Ascending aorta (tissue), 2 donors: ENCODE results near the gene TADA2A. TPM values are rescaled to one million over a fixed set of nuclear protein-coding genes. Genes with fewer than 3 reads are reported as not detected.
"Not testable (repeated sequence)": the region's sequence is repeated elsewhere in the genome, so short reads cannot be mapped to it uniquely, and the experiment has no call there.

ENCODE experiments used
- DNase-seq, 2 donors: peaks; one replicate each; pipeline ENCODE4 v3.0.0-alpha.2; 2019; ENCODE audit warnings: low spot score in 2 of 2
- H3K27ac ChIP-seq, 2 donors: fragments of 200-600 bp; sonication (generic); one replicate each; pipeline ENCODE4 v1.5.1; 2016 to 2017; ENCODE audit warnings: mild to moderate bottlenecking in 1 of 2
- H3K27me3 ChIP-seq: fragments of 200-600 bp; sonication (generic); one replicate; pipeline ENCODE4 v1.5.1; 2017
- H3K36me3 ChIP-seq, 2 donors: fragments of 200-600 bp; sonication (generic); one replicate each; pipeline ENCODE4 v1.5.1; 2016
- H3K4me1 ChIP-seq, 2 donors: fragments of 200-600 bp; sonication (generic); one replicate each; pipeline ENCODE4 v1.5.1; 2016 to 2017; ENCODE audit warnings: mild to moderate bottlenecking in 1 of 2
- H3K4me3 ChIP-seq, 2 donors: fragments of 200-600 bp; sonication (generic); one replicate each; pipeline ENCODE4 v1.5.1; 2016 to 2017; ENCODE audit warnings: mild to moderate bottlenecking in 1 of 2
- H3K9me3 ChIP-seq, 2 donors: fragments of 200-600 bp; sonication (generic); one replicate each; pipeline ENCODE4 v1.5.1; 2016
- CTCF ChIP-seq, 3 experiments: fragments of 200-600 bp in 2 of 3; fragments of 450-650 bp in 1 of 3; sonication (generic) in 2 of 3; IDR thresholded peaks; one replicate each; pipeline ENCODE4 v1.5.1; 2016 to 2019; ENCODE audit warnings: antibody characterized with exemption in 3 of 3, mild to moderate bottlenecking in 1 of 3, moderate library complexity in 1 of 3
- intact Hi-C: fragments of 100-400 bp; cut with DNase I; formaldehyde crosslinking; loops from one replicate; pipeline ENCODE4 v1.15.1; 2023
- total RNA-seq: library from RNA; depleted of rRNA; stranded (reverse); fragments of >200 nt; gene quantifications from one replicate; pipeline ENCODE4 v1.1.0, GENCODE V29; 2016

TADA2A gene
- total RNA-seq, 1 donor from 2014 or later = 7.7 TPM

- Histone ChIP-seq H3K27ac (no peak overlapping the region), H3K4me1 (no peaks in the 10 kb centered on the region), H3K4me3 (no peak overlapping the region), H3K9me3 (no peaks in the 10 kb centered on the region), H3K36me3 (no peaks in the 10 kb centered on the region), H3K27me3 (no peaks in the 10 kb centered on the region)
- intact Hi-C loops = no loop called here
- no peak for TF ChIP-seq CTCF (IDR thresholded peaks at IDR 0.05)
- DNase-seq = no peak
Observed at GRCh38 chr17:37503148-37503547, 96.5 kb downstream of the TADA2A start.

DNA sequence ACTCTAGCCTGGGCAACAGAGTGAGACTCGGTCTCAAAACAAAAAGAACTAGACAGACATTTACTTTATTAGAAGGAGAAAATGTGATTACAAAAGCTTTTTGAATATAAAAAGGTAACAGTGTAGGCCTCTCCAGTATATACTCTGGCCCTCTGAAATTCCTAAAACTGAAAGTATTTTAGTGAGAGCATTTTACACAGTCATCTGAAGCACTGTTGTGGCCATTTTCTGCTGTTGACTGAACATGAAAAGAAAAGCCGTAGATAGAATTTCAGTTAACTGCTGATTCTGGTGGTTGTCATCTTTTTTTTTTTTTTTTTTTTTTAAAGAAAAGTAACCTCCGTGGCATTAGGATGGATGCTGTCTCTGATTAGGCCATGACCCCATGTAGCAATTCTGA lies 98.6 kb downstream of the TADA2A start:
- H3K36me3 ChIP-seq = no peaks in the 10 kb centered on the region
- no peaks in the 10 kb centered on the region for H3K27me3 ChIP-seq
- intact Hi-C loops = no loop called here
- no peak overlapping the region for H3K27ac ChIP-seq
- H3K4me1 ChIP-seq = no peaks in the 10 kb centered on the region
- H3K9me3 ChIP-seq = no peaks in the 10 kb centered on the region
- H3K4me3 ChIP-seq = no peak overlapping the region
- no peak for DNase-seq
- TF ChIP-seq CTCF (IDR thresholded peaks at IDR 0.05) = no peak

DNA sequence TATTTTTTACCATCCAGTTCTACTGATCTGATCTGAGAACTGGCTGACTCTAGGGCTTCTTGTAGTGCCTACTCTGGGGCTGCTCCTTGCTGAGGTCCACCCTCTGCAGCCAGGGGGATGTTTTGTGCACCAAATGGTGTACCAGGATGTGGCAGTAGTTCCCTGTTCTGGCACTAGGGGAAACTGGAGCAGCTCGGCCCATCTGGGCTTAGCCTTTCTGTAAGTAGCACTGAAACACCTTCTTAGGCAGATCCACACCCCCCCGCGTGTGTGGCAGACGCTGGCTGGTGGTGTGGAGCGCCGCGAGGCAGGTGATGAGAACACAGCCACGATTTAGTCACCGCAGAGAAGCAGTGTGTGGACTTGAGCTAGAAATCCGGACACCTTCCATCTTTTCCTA lies 100.0 kb downstream of the TADA2A start:
- Histone ChIP-seq H3K9me3 (no peaks in the 10 kb centered on the region), H3K27ac (no peak overlapping the region), H3K27me3 (no peaks in the 10 kb centered on the region), H3K4me1 (no peaks in the 10 kb centered on the region), H3K4me3 (peak overlapping the region in 1 of 2 donors; percentile 12), H3K36me3 (no peaks in the 10 kb centered on the region)
- peak in 2 of 3 experiments; percentile 17 to 43 for TF ChIP-seq CTCF (IDR thresholded peaks at IDR 0.05)
- intact Hi-C loops = no loop called here
- no peak for DNase-seq

DNA sequence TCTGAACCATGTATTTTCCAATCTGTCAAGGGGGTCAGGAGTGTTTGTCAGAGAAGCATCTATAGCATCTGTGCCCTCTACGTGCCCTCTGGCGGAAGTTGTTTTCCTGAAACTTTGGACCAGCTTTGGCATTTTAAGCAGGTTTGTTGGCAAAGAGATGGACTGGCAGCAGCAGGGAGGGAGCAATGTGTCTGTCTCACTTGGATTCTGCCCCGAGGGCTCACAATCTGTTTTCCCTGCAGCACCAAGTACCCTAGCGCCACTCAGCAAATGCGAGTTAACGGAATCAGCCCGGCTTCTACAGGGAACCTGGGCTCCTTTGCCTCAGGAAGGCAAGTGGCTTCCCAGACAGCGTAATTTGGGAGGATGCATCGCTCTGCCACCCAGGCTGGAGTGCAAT lies 100.4 kb downstream of the TADA2A start:
- Histone ChIP-seq H3K27ac (no peak overlapping the region), H3K4me1 (no peaks in the 10 kb centered on the region), H3K9me3 (no peaks in the 10 kb centered on the region), H3K4me3 (peak overlapping the region in 1 of 2 donors; percentile 12), H3K27me3 (no peaks in the 10 kb centered on the region), H3K36me3 (peaks cover 2 to 3% of the 10 kb centered on the region in 2 donors)
- no peak for TF ChIP-seq CTCF (IDR thresholded peaks at IDR 0.05)
- intact Hi-C loops = no loop called here
- no peak for DNase-seq

DNA sequence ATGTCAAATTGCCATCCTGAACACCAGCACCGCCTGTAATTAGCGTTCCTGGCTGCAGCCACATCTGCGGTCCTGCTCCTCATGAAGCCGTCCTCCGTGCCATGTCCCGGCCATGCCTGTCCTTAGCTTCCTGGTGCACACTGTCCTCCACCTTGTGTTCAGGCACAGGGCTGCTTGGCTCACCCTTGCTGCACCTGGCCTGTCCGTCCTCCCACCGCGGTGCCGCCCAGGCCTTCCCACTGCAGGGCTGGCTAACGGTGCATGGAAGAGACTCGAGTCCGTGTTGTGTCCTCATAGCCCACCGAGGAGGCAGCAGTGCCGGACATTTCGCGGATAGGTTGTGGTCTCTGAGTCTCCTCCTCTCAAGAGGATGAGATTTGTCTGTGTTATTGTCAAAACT lies 103.4 kb downstream of the TADA2A start:
- Histone ChIP-seq H3K4me1 (no peaks in the 10 kb centered on the region), H3K27me3 (no peaks in the 10 kb centered on the region), H3K9me3 (no peaks in the 10 kb centered on the region), H3K36me3 (peaks cover 12 to 26% of the 10 kb centered on the region in 2 donors), H3K27ac (no peak overlapping the region), H3K4me3 (no peak overlapping the region)
- intact Hi-C loops = no loop called here
- TF ChIP-seq CTCF (IDR thresholded peaks at IDR 0.05) = no peak
- DNase-seq = no peak

GRCh38 chr17:37511642-37512041 lies 105.0 kb downstream of the TADA2A start:
- H3K9me3 ChIP-seq, intact Hi-C loops, H3K4me1 ChIP-seq, H3K27ac ChIP-seq, DNase-seq, H3K4me3 ChIP-seq, H3K27me3 ChIP-seq: not testable (repeated sequence)
- peaks cover 21 to 35% of the 10 kb centered on the region in 2 donors for H3K36me3 ChIP-seq
